NCI-H345 treated with DMSO at 0.1 percent for 48 hours (cell line): ENCODE measurements around the gene PPP1R15B.

Experiments used
- DNase-seq: peaks from one replicate; lab custom pipeline; 2025; ENCODE audit not compliant: unreplicated experiment; lab: John Stamatoyannopoulos, UW

The PPP1R15B gene

GRCh38 chr1:204402391-204402790, 9.2 kb downstream of the PPP1R15B start:
- DNase-seq = no peak

GRCh38 chr1:204401730-204402129, 9.9 kb downstream of the PPP1R15B start:
- DNase-seq = no peak

GRCh38 chr1:204400882-204401510, 10.6 kb downstream of the PPP1R15B start:
- no peak for DNase-seq

- peak; percentile 88 for DNase-seq
Measured at GRCh38 chr1:204398197-204399125, 13.2 kb downstream of the PPP1R15B start.

GRCh38 chr1:204396015-204396583, 15.5 kb downstream of the PPP1R15B start:
- no peak for DNase-seq

GRCh38 chr1:204391629-204392028, 20.0 kb downstream of the PPP1R15B start:
- no peak for DNase-seq

- no peak for DNase-seq
Measured at GRCh38 chr1:204390751-204391466, 20.7 kb downstream of the PPP1R15B start.

- no peak for DNase-seq
Measured at GRCh38 chr1:204385727-204386126, 25.9 kb downstream of the PPP1R15B start.

GRCh38 chr1:204384636-204385352, 26.8 kb downstream of the PPP1R15B start:
- DNase-seq = no peak

GRCh38 chr1:204383163-204383904, 28.3 kb downstream of the PPP1R15B start:
- DNase-seq = no peak

GRCh38 chr1:204382714-204383083, 28.9 kb downstream of the PPP1R15B start:
- no peak for DNase-seq

- DNase-seq = no peak
Measured at GRCh38 chr1:204380293-204380831, 31.3 kb downstream of the PPP1R15B start.

- DNase-seq = no peak
Measured at GRCh38 chr1:204377800-204378668, 33.6 kb downstream of the PPP1R15B start.

GRCh38 chr1:204376919-204377799, 34.5 kb downstream of the PPP1R15B start:
- no peak for DNase-seq

- no peak for DNase-seq
Measured at GRCh38 chr1:204376465-204376864, 35.2 kb downstream of the PPP1R15B start.

GRCh38 chr1:204373911-204374310, 37.7 kb downstream of the PPP1R15B start:
- no peak for DNase-seq

GRCh38 chr1:204370176-204370575, 41.4 kb downstream of the PPP1R15B start:
- no peak for DNase-seq
